Measurements from ENCODE around the gene SLFN12.

- TF ChIP-seq CTCF (conservative IDR thresholded peaks at IDR 0.05; ENCODE audit: low read length), result no peak
- no peak for TF ChIP-seq EZH2phosphoT487 (IDR thresholded peaks at IDR 0.05; ENCODE audit: borderline replicate concordance, low read depth, low read length)
Observed at GRCh38 chr17:35416659-35417058, 15.6 kb downstream of the SLFN12 start.
